Mammary epithelial cell (primary cell): ENCODE measurements around the gene CPD.

Experiments used
- EZH2 ChIP-seq: IDR thresholded peaks from 2 replicates; pipeline ENCODE4 v1.6.1; 2012; ENCODE audit warnings: low read length, inconsistent platforms, borderline replicate concordance
- TF ChIP-seq, protein P1 (sequence below), 2 donors: IDR thresholded peaks in 1 of 2; conservative IDR thresholded peaks in 1 of 2; 2 replicates each; pipeline ENCODE4 v1.5.1; 2011 to 2012; ENCODE audit warnings: inconsistent platforms in 2 of 2, low read length in 2 of 2, mild to moderate bottlenecking in 2 of 2, control low read depth in 1 of 2, low read depth in 1 of 2; ENCODE audit not compliant: insufficient read depth in 1 of 2; ENCODE audit errors: extremely low read depth in 1 of 2

- TF ChIP-seq, protein P1, sequence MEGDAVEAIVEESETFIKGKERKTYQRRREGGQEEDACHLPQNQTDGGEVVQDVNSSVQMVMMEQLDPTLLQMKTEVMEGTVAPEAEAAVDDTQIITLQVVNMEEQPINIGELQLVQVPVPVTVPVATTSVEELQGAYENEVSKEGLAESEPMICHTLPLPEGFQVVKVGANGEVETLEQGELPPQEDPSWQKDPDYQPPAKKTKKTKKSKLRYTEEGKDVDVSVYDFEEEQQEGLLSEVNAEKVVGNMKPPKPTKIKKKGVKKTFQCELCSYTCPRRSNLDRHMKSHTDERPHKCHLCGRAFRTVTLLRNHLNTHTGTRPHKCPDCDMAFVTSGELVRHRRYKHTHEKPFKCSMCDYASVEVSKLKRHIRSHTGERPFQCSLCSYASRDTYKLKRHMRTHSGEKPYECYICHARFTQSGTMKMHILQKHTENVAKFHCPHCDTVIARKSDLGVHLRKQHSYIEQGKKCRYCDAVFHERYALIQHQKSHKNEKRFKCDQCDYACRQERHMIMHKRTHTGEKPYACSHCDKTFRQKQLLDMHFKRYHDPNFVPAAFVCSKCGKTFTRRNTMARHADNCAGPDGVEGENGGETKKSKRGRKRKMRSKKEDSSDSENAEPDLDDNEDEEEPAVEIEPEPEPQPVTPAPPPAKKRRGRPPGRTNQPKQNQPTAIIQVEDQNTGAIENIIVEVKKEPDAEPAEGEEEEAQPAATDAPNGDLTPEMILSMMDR (conservative IDR thresholded peaks at IDR 0.05 in 1 of 2, IDR thresholded peaks at IDR 0.05 in 1 of 2; ENCODE audit: extremely low read depth in 1 of 2, insufficient read depth in 1 of 2, low read depth in 1 of 2, low read length in 2 of 2): no peak
- TF ChIP-seq EZH2: no peak
Observed at GRCh38 chr17:30389756-30390300, 11.1 kb downstream of the CPD start.
